Spleen (tissue), 11 donors: Measurements from ENCODE around the gene PLCG2. TPM values are rescaled to one million over a fixed set of nuclear protein-coding genes. Genes with fewer than 3 reads are reported as not detected.

Experiments
- DNase-seq: peaks from one replicate; pipeline ENCODE4 v3.0.0-alpha.2; 2020
- H3K27ac ChIP-seq, 8 donors: fragments of 200-600 bp; sonication (generic) in 7 of 8; 1 replicate in 4 of 8; 2 replicates in 4 of 8; pipeline versions ENCODE4 v1.5.0 to v1.8.0; 2016 to 2021; ENCODE audit warnings: inconsistent platforms in 4 of 8, mild to moderate bottlenecking in 4 of 8, moderate library complexity in 1 of 8
- H3K27me3 ChIP-seq, 7 donors: fragments of 200-600 bp; sonication (generic) in 6 of 7; replicated peaks in 1 of 7; 1 replicate in 4 of 7; 2 replicates in 3 of 7; pipeline versions ENCODE4 v1.5.0 to v1.8.0; 2016 to 2021; ENCODE audit warnings: inconsistent platforms in 3 of 7, mild to moderate bottlenecking in 1 of 7
- H3K36me3 ChIP-seq, 6 donors: fragments of 200-600 bp; sonication (generic) in 5 of 6; 1 replicate in 4 of 6; 2 replicates in 2 of 6; pipeline versions ENCODE4 v1.5.0 to v1.8.0; 2016 to 2021; ENCODE audit warnings: inconsistent platforms in 2 of 6
- H3K4me1 ChIP-seq, 6 donors: fragments of 200-600 bp; sonication (generic) in 5 of 6; 1 replicate in 3 of 6; 2 replicates in 3 of 6; pipeline versions ENCODE4 v1.5.0 to v1.8.0; 2016 to 2021; ENCODE audit warnings: inconsistent platforms in 3 of 6
- H3K4me3 ChIP-seq, 8 donors: fragments of 200-600 bp; sonication (generic) in 7 of 8; 1 replicate in 4 of 8; 2 replicates in 4 of 8; pipeline versions ENCODE4 v1.5.0 to v1.8.0; 2016 to 2021; ENCODE audit warnings: inconsistent platforms in 4 of 8, mild to moderate bottlenecking in 4 of 8, moderate library complexity in 2 of 8
- H3K9me3 ChIP-seq, 8 donors: fragments of 200-600 bp; sonication (generic) in 7 of 8; 1 replicate in 4 of 8; 2 replicates in 4 of 8; pipeline versions ENCODE4 v1.5.0 to v1.8.0; 2016 to 2021; ENCODE audit warnings: inconsistent platforms in 4 of 8
- POLR2A ChIP-seq, 3 donors: fragments of 450-650 bp; IDR thresholded peaks; one replicate each; pipeline ENCODE4 v1.5.1; 2017; ENCODE audit warnings: antibody characterized with exemption in 3 of 3, mild to moderate bottlenecking in 1 of 3
- POLR2AphosphoS5 ChIP-seq, 3 donors: sonication (generic); formaldehyde crosslinking; IDR thresholded peaks; one replicate each; pipeline ENCODE4 v1.5.1; 2017; ENCODE audit warnings: antibody characterized with exemption in 3 of 3
- WGBS, 5 donors: extraction: QIAGEN DNeasy Blood & Tissue Kit in 3 of 5; methylation state at CpG; one replicate each; pipeline versions ENCODE4 v1.1.5 to v1.1.7; 2013 to 2018; 5-methylcytosine and 5-hydroxymethylcytosine counted together
- intact Hi-C: fragments of 100-400 bp; cut with DNase I; formaldehyde crosslinking; loops from one replicate; pipeline ENCODE4 v1.15.0; 2023; ENCODE audit warnings: low total_unique reads
- polyA plus RNA-seq, 3 donors: library from polyadenylated mRNA; stranded (reverse); fragments of 200-250 nt; gene quantifications; one replicate each; pipeline ENCODE4 v1.2.1, GENCODE V29; 2013
- total RNA-seq, 7 donors: library from RNA; depleted of rRNA in 3 of 7; stranded (reverse); fragments of >200 nt in 3 of 7; fragmentation: NEBNext Ultra II Directional in 4 of 7; extraction: Animal tissue kit (Norgen Biotek cat#: 25700) in 4 of 7; gene quantifications; one replicate each; pipeline versions ENCODE4 v1.1.0 to v1.2.1, GENCODE V29; 2016 to 2021
- TF ChIP-seq, protein P1 (sequence below), 11 experiments: fragments of 200-600 bp in 7 of 11; fragments of 450-650 bp in 4 of 11; sonication (generic) in 4 of 11; IDR thresholded peaks in 8 of 11; conservative IDR thresholded peaks in 3 of 11; 1 replicate in 7 of 11; 2 replicates in 4 of 11; pipeline versions ENCODE4 v1.4.0 to v1.8.0; 2016 to 2021; ENCODE audit warnings: antibody characterized with exemption in 11 of 11, inconsistent platforms in 4 of 11, mild to moderate bottlenecking in 1 of 11
- donor health status: healthy with polysubstance abuse.
- donor health status: DM: no; HTN: no; CAD: no; lungs with moderate emphysema.
- donor health status: DM: no; HTN: no; CAD: no.
- donor health status: Bipolar disorder and iron deficiency.
- donor health status: healthy.
- donor health status: DM: no; HTN: no; CAD: no.
- donor health status: DM: yes; HTN: yes; CAD: no.

The PLCG2 gene
- total and polyA plus RNA-seq, 10 donors, result 57.1 to 277 (median 145) TPM

DNA sequence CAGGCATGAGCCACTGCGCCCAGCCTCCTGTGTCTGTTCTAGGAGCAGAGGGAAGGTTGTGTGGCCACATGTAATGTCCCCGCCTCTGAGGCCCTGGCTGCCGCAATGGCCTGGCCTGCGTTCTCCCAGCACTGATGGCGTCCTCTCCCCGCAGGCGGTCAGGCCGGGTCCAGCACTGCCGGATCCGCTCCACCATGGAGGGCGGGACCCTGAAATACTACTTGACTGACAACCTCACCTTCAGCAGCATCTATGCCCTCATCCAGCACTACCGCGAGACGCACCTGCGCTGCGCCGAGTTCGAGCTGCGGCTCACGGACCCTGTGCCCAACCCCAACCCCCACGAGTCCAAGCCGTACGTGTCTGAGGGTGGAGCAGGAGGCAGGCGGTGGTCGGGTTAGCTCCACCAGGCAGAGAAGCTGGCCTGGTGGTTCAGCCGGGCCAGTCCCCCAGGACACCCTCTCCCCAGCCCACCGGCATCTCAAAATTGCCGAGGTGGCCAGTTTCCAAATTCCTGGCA, 131.3 kb downstream of the PLCG2 start:
- DNase-seq, result no peak
- Histone ChIP-seq H3K27ac (no peak overlapping the region), H3K36me3 (peaks cover 0 to 100% (median 73%) of the 10 kb centered on the region in 6 donors), H3K4me1 (no peaks in the 10 kb centered on the region), H3K4me3 (no peak overlapping the region), H3K9me3 (no peaks in the 10 kb centered on the region), H3K27me3 (no peaks in the 10 kb centered on the region)
- 95 to 98% (median 95%) methylated on average over 28 of the region's 28 CpGs for WGBS, 5 donors
- no peak for TF ChIP-seq POLR2A (IDR thresholded peaks at IDR 0.05)
- TF ChIP-seq POLR2AphosphoS5 (IDR thresholded peaks at IDR 0.05), result peak in 2 of 3 donors; percentile 9 to 62
- intact Hi-C loops, result no loop called here

DNA sequence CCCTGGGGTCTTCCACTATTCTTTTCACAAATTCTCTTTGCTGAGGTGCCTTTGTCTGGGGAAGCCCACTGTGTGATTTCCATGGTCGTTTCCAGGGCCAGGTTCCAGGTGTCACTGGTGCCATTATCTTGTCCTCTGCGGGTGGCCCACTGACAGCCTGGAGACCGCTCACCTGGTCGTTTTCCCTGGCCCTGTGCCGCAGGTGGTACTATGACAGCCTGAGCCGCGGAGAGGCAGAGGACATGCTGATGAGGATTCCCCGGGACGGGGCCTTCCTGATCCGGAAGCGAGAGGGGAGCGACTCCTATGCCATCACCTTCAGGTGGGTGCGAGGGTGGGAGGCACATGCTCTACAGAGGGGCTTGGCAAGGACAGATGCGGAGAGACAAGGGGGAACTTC, 133.3 kb downstream of the PLCG2 start:
- H3K36me3 ChIP-seq, result peaks cover 0 to 98% (median 60%) of the 10 kb centered on the region in 6 donors
- no peaks in the 10 kb centered on the region for H3K4me1 ChIP-seq
- WGBS, 5 donors, result 90 to 96% (median 93%) methylated on average over 14 of the region's 14 CpGs
- H3K27me3 ChIP-seq, result no peaks in the 10 kb centered on the region
- no peak overlapping the region for H3K4me3 ChIP-seq
- intact Hi-C loops, result no loop called here
- no peak for DNase-seq
- H3K9me3 ChIP-seq, result no peaks in the 10 kb centered on the region
- H3K27ac ChIP-seq, result no peak overlapping the region
- TF ChIP-seq POLR2A (IDR thresholded peaks at IDR 0.05), result no peak
- no peak for TF ChIP-seq POLR2AphosphoS5 (IDR thresholded peaks at IDR 0.05)
- TF ChIP-seq, protein P1, sequence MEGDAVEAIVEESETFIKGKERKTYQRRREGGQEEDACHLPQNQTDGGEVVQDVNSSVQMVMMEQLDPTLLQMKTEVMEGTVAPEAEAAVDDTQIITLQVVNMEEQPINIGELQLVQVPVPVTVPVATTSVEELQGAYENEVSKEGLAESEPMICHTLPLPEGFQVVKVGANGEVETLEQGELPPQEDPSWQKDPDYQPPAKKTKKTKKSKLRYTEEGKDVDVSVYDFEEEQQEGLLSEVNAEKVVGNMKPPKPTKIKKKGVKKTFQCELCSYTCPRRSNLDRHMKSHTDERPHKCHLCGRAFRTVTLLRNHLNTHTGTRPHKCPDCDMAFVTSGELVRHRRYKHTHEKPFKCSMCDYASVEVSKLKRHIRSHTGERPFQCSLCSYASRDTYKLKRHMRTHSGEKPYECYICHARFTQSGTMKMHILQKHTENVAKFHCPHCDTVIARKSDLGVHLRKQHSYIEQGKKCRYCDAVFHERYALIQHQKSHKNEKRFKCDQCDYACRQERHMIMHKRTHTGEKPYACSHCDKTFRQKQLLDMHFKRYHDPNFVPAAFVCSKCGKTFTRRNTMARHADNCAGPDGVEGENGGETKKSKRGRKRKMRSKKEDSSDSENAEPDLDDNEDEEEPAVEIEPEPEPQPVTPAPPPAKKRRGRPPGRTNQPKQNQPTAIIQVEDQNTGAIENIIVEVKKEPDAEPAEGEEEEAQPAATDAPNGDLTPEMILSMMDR (IDR thresholded peaks at IDR 0.05 in 8 of 11, conservative IDR thresholded peaks at IDR 0.05 in 3 of 11), result no peak

DNA sequence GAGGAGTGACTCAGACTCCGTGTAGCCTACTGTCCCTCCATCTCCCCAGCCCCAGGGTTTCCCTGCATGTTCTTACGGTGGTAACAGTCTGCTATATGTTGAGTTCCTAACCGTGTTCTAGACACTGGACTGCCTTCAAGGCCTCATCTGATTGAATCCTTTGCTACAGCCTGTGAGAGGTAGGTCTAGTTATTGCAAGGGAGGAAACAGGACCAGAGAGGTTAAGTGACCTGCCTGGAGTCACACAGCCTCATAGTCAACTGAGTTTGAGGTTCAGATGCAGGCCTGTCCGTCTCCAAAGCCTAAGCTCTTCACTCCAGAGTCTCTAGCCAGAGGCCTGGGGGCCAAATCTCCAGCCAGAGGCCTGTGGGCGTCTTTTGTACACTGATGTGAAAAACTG, 134.1 kb downstream of the PLCG2 start:
- Histone ChIP-seq H3K9me3 (no peaks in the 10 kb centered on the region), H3K36me3 (peaks cover 0 to 98% (median 52%) of the 10 kb centered on the region in 6 donors), H3K27me3 (no peaks in the 10 kb centered on the region), H3K27ac (no peak overlapping the region), H3K4me3 (no peak overlapping the region), H3K4me1 (no peaks in the 10 kb centered on the region)
- DNase-seq, result no peak
- TF ChIP-seq POLR2AphosphoS5 (IDR thresholded peaks at IDR 0.05), result no peak
- TF ChIP-seq, protein P1 (IDR thresholded peaks at IDR 0.05 in 8 of 11, conservative IDR thresholded peaks at IDR 0.05 in 3 of 11), result no peak
- intact Hi-C loops, result no loop called here
- WGBS, 5 donors, result 82 to 97% (median 90%) methylated on average over 5 of the region's 5 CpGs

DNA sequence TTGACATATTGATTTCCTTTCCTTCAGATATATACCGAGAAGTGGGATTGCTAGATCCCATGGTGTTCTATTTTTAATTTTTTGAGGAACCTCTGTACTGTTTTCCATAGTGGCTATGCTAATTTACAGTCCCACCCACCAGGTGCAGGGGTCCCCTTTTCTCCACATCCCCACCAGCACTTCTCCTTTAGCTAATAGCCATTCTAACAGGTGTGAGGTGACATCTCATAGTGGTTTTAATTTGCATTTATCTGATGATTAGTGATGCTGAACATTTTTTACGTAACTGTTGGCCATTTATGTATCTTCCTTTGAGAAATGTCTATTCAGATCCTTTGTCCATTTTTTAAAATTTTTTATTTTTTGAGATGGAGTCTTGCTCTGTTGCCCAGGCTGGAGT, 138.3 kb downstream of the PLCG2 start:
- Histone ChIP-seq H3K4me3 (no peak overlapping the region), H3K36me3 (peaks cover 0 to 98% (median 61%) of the 10 kb centered on the region in 6 donors), H3K27me3 (no peaks in the 10 kb centered on the region), H3K27ac (no peak overlapping the region), H3K4me1 (no peaks in the 10 kb centered on the region), H3K9me3 (no peaks in the 10 kb centered on the region)
- intact Hi-C loops, result no loop called here
- no peak for DNase-seq
- TF ChIP-seq, protein P1 (IDR thresholded peaks at IDR 0.05 in 8 of 11, conservative IDR thresholded peaks at IDR 0.05 in 3 of 11), result no peak
- no peak for TF ChIP-seq POLR2A (IDR thresholded peaks at IDR 0.05)
- WGBS, 5 donors, result 67 to 86% (median 73%) methylated on average over 2 of the region's 2 CpGs

DNA sequence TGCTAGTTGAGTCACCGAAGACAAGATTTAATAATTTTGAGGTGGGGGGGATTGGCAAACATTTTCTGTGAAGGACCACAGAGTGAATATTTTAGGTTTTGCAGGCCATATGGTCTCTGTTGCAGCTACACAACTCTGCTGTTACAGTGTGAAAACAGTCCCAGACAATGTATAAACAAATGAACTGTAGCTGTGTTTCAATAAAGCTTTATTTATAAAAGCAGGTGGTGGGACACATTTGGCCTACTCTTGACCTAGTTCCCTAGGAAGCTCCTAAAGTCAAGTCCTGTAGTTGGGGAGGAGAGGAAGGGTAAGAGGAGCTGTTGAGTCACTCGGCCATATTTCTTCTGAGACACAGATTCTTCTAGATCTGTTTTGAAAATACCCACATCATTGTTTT, 139.8 kb downstream of the PLCG2 start:
- Histone ChIP-seq H3K4me3 (no peak overlapping the region), H3K27ac (no peak overlapping the region), H3K27me3 (no peaks in the 10 kb centered on the region), H3K9me3 (no peaks in the 10 kb centered on the region), H3K36me3 (peaks cover 0 to 98% (median 59%) of the 10 kb centered on the region in 6 donors), H3K4me1 (no peaks in the 10 kb centered on the region)
- intact Hi-C loops, result no loop called here
- WGBS, 5 donors, result 89 to 100% (median 97%) methylated on average over 2 of the region's 2 CpGs
- TF ChIP-seq POLR2AphosphoS5 (IDR thresholded peaks at IDR 0.05) (no peak), POLR2A (IDR thresholded peaks at IDR 0.05) (no peak)
- TF ChIP-seq, protein P1 (IDR thresholded peaks at IDR 0.05 in 8 of 11, conservative IDR thresholded peaks at IDR 0.05 in 3 of 11), result no peak
- no peak for DNase-seq
